MM.1S (cell line): ENCODE results near the gene ADAMTS13.

Experiments
- CTCF ChIP-seq: fragments of 300-600 bp; sonication (generic); IDR thresholded peaks from 2 replicates; pipeline ENCODE4 v1.5.1; 2016; ENCODE audit warnings: antibody characterized with exemption, low read length, mixed read lengths
- EZH2 ChIP-seq: fragments of 300-600 bp; sonication (generic); optimal IDR thresholded peaks from 2 replicates; pipeline ENCODE3; 2017; ENCODE audit warnings: low read depth, mild to moderate bottlenecking, antibody characterized with exemption, low read length, mixed read lengths

GRCh38 chr9:133458643-133459312 lies 36.6 kb downstream of the ADAMTS13 start:
- TF ChIP-seq CTCF (no peak), EZH2 (no peak)
